GM13976 (cell line): ENCODE measurements around the gene OR52N2.

ENCODE experiments used
- DNase-seq: peaks from one replicate; pipeline ENCODE4 v3.0.0; 2012; ENCODE audit warnings: low spot score
- CTCF ChIP-seq: IDR thresholded peaks from 2 replicates; pipeline ENCODE4 v1.5.1; 2012; ENCODE audit warnings: borderline replicate concordance, mild to moderate bottlenecking; ENCODE audit not compliant: insufficient read depth; ENCODE audit errors: extremely low read depth, missing control alignments, control extremely low read depth
- in situ Hi-C: fragments of 300-500 bp; cut with MboI; formaldehyde crosslinking; loops from one replicate; pipeline ENCODE4 v1.12.0; 2022; ENCODE audit warnings: low sequenced_read_pairs, mixed read lengths, inconsistent platforms; ENCODE audit not compliant: unreplicated experiment

Gene OR52N2

GRCh38 chr11:5833446-5833845 lies 24.7 kb downstream of the OR52N2 start:
- no peak for TF ChIP-seq CTCF
- in situ Hi-C loops: no loop called here
- no peak for DNase-seq

- no peak for DNase-seq
- in situ Hi-C loops: no loop called here
- no peak for TF ChIP-seq CTCF
These were observed 29.0 kb downstream of the OR52N2 start for GRCh38 chr11:5837695-5838094.

- TF ChIP-seq CTCF: no peak
- no peak for DNase-seq
- in situ Hi-C loops: no loop called here
These were observed 33.1 kb downstream of the OR52N2 start, which contains the start of gene OR52E6 for GRCh38 chr11:5841797-5842196. TSS of gene OR52E6 (minus strand) at chr11:5841897. CDS start at chr11:5841897, 0 bp downstream.

- DNase-seq: no peak
- in situ Hi-C loops: no loop called here
- TF ChIP-seq CTCF: no peak
These were observed 38.0 kb downstream of the OR52N2 start for GRCh38 chr11:5846701-5847100.

GRCh38 chr11:5847711-5848110 lies 39.0 kb downstream of the OR52N2 start:
- no peak for TF ChIP-seq CTCF
- DNase-seq: no peak
- in situ Hi-C loops: no loop called here

GRCh38 chr11:5851002-5851401 lies 42.3 kb downstream of the OR52N2 start:
- TF ChIP-seq CTCF: no peak
- in situ Hi-C loops: no loop called here
- DNase-seq: no peak

GRCh38 chr11:5857590-5857989 lies 48.9 kb downstream of the OR52N2 start, which contains the start of gene OR52E8:
TSS of gene OR52E8 (minus strand) at chr11:5857690. CDS start at chr11:5857690, 0 bp downstream.
- in situ Hi-C loops: no loop called here
- DNase-seq: no peak
- TF ChIP-seq CTCF: no peak
